GM19099 (cell line): Measurements from ENCODE around the gene P2RX4.

Experiments used
- POLR2A ChIP-seq: IDR thresholded peaks from 3 replicates; pipeline ENCODE4 v1.6.1; 2011; ENCODE audit warnings: low read depth; ENCODE audit not compliant: insufficient read length; ENCODE audit errors: extremely low read depth

Gene P2RX4

DNA sequence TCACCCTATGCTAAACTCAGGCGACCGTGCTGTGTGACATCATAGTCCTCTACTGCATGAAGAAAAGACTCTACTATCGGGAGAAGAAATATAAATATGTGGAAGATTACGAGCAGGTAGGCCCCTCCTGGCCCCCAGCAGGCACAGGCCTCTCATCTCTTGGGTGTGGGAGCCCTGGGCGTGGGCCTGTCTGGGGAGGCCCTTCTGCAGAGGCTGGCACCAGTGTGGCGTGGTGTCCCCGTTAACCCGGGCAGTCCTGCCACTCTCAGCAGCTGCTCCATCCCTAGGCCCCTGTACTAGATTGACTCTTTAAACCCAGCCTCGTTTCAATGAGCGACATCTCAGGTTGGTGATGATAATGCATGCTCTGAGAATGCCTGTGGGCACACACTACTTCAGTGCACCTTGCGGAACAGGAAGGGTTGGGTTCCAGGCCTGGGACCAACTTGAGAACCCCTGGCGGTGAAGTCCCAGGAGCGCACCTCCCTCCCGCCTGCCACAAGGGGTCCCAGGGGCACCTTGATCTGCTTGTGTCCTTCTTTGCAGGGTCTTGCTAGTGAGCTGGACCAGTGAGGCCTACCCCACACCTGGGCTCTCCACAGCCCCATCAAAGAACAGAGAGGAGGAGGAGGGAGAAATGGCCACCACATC lies 23.2 kb downstream of the P2RX4 start:
- TF ChIP-seq POLR2A = no peak

DNA sequence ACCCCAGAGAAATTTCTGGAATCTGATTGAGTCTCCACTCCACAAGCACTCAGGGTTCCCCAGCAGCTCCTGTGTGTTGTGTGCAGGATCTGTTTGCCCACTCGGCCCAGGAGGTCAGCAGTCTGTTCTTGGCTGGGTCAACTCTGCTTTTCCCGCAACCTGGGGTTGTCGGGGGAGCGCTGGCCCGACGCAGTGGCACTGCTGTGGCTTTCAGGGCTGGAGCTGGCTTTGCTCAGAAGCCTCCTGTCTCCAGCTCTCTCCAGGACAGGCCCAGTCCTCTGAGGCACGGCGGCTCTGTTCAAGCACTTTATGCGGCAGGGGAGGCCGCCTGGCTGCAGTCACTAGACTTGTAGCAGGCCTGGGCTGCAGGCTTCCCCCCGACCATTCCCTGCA lies 23.7 kb downstream of the P2RX4 start:
- no peak for TF ChIP-seq POLR2A

DNA sequence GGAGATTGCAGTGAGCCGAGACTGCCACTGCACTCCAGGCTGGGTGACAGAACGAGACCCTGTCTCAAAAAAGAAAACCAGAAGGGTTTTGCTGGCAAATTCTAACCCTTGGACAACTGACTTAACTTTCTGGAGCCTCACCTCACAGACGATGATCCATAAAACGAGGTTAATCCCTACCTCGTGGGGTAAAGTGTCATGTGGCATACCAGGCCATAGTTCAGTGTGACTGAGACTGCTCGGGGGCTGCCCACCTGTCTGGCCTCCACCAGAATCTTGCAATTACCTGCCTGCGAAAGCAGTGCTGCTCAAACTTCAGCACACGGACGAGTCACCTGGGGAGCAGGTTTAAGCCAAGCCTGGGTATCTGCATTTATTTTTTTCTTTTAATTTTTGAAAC lies 26.8 kb downstream of the P2RX4 start:
- TF ChIP-seq POLR2A = no peak

DNA sequence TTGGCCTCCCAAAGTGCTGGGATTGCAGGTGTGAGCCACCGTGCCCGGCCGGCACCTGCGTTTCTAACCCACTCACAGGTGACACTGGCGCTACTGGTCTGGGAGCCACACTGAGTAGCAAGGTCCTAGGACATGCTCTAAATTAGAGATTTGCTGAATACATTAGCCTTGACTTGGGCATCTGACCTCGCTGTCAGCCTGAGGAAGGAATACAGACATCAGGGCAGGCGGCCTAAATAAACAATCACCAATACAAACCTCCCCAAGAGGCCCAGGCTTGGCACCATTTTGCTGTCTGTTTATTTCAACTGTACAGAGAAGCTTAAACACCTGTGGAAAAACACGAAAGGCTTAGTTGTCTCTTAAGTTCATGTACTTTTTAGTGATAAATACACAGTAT lies 27.5 kb downstream of the P2RX4 start:
- TF ChIP-seq POLR2A = no peak

DNA sequence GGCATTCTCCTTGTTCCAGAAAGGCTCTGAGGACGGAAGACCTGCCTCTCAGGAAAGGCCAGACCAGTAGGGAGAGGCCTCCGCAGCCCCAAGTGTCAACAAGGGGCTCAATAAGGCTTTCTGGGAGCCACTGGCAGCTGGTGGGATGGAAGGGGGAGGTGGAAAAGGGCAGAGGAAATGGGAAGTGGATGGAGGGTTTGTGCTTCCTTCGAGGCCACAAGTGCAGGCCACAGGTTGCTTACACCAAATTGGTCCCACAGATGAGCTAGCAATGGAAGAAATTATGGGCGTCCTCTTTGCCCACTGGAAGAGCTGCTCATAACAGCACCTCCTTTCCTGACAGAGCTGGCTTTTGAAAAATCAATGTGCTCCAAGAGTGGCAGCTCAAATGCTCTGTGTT lies 28.2 kb downstream of the P2RX4 start:
- no peak for TF ChIP-seq POLR2A

DNA sequence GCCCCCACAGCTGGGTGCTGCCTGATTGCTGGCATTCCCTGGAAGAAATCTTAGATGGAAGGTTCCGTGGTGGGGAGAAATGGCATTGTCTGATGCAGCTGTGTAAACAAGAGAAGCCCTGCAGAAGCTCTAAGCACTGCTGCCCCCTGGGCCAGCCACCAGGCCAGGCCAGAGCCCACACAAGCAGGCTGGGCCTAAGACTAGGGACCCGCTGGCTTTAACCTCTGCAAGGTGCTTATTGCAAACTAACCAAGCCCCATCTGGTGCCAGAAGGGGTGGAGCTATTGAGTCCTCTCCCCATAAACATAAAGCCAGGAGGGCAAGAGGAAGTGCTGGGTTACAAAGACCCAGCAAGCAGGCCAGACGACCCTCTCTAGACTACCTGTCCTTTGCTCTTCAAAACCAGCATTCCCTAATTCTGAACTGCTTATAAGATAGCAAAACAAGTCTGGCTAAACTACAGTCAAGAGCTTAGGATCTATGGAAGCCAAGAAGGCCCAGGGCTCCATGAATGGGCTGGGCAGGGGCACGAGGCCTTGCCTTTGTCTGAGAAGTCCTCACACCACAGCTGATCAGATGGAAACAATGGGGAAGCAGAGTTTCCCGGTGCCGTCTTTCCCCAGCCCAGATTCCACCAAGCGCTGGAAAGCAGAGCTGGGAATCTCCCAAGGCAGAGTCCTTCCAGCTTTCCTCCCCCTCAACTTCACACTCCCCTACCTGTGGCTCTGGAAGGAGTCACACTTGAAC lies 28.8 kb downstream of the P2RX4 start:
- no peak for TF ChIP-seq POLR2A

DNA sequence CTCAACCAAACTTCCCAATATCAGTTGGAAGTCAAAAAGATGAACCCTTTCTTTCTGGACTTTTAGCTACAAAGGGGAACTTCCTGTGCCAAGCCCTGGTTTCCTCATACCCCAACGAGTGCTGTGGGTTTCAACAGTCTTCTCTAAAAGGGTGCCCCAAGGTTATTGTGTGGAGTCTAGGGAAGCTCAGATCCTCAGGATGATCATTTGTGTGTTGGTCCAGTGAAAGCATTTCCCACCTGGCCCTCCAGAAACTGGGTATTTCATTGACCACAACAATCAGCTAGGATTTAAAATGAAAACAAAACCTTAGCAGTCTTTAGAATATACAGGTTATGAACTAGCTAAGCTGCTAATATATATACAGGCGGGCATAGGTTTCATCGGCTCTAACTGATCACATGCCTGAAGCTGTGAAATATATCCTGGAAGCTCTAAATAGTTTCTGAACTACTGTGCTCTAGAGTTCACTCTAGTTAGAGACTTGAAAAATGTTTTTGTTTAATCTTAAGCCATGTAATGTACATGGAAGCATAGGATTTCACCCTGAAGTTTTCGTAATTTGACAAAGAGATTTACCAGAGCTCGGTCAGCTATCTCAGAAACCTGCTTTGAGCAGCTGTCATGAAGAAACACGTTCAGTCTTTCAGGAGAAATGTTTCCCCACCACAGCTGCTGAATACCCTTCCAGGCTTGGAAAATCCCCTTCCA lies 29.6 kb downstream of the P2RX4 start:
- no peak for TF ChIP-seq POLR2A

DNA sequence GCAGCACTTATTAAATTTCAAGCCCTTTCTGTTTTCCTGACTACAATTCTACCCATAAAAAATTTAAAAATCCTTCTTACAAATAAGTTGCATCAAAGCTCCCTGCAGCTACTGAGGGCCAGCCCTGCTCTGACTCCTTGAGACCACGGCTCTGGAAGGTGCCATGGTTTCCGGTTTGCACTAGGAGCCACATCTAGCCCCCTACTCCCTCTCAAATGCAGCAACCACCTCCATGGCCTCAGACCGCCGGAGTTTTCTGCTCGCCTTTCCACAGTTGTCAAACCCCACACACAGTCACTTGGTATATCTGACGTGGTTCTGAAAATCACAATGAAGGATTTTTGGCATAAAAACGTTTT lies 30.1 kb downstream of the P2RX4 start:
- TF ChIP-seq POLR2A = no peak

DNA sequence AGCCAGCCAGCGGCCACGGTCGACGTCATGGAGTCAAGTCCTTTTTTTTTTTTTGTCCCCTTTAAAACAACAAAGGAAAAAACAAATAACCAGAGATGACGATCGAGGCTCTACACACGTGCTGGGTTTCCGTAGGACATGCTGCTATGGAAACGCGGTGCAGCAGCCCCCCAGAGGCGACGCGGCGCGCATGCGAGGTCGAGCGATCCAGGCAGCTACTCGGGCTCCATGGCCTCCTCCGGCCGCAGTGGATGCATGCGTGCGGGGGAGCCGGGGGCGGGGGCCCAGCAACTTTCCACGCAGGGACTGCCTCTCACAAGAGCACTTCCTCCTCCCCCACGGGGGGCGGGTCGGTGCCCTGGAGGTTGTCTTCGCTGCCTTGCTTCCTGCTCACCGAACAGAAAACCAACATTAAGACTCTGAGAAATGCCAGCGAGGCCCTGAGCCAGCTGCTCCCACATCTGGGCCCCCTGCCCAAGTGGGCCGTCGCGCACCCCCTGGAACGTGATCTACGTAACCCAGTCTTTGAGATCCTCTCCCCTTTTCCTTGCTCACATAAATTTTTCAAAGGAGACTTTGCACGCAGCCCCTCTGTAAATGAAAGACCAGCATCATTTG lies 30.7 kb downstream of the P2RX4 start:
- no peak for TF ChIP-seq POLR2A

DNA sequence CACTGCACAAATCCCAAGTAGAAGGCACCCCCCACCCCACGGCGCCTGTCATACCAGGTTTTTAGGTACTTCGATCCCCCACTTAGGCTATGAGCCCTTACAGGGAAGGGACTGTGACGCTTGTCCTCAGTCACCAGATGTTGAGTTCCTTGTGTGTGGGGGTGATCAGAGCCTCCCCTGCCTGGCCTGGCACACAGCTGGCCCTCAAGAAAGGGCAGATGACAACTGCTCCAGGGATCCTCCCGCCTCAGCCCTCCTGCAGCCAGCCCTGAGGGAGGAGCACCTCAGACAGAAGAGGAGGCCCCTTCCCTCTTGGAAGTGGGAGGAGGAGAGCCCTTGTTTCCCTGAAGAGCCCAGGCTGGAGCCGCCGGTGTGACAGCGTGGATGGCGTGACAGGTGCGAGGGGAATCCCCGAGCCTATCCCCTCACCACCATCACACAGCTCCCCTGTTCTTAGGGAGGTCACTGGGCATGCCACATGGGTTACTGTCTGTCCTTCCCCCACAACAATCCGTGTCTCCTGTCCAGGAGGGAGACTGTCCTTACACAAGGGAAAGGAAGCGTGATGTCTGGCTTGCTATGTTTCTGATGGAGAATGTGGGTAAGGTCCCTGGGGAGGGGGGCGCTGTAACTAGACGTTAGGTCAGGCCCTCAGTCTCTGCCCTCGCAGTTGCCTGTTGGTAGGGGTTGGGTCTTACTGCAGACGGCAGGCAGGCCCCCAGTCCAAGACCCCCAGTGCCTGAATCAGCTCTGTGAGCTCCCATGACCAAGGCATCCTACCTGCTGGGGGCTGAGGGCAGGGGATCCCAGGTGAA lies 31.4 kb downstream of the P2RX4 start:
- TF ChIP-seq POLR2A = no peak

DNA sequence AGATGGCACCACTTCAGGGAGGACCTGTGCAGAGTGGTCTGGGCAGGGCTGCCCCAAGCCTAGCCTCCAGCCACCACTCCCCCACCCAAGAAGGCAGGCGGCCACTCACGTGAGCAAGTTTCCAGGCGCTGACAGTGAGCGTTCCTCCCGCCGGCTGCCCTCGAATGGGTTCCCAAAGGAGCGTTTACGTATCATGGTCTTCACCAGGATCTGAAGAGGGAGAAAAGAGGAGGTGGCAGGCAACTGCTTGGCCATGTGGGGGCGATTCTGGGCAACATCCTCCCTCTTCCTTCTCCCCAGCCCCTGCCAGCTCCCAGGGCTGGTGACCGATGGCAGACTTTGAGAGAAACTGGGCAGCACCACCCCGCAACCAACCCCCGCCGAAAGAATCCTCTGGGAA lies 35.1 kb downstream of the P2RX4 start:
- no peak for TF ChIP-seq POLR2A

DNA sequence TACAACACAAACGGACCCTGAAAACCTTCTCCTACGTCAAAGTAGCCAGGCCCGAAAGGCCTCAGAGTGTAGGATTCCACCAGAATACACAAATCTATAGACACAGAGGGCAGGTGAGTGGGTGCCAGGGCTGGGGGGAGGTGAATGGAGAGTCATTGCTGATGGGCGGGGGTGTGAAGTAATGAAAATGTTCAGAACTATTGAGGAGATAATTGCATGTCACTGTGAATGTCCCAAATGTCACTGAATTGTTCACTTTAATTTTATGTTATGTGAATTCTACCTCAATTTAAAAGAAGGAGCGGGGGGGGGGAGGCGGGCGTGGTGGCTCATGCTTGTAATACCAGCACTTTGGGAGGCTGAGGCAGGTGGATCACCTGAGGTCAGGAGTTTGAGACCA lies 36.0 kb downstream of the P2RX4 start:
- no peak for TF ChIP-seq POLR2A

DNA sequence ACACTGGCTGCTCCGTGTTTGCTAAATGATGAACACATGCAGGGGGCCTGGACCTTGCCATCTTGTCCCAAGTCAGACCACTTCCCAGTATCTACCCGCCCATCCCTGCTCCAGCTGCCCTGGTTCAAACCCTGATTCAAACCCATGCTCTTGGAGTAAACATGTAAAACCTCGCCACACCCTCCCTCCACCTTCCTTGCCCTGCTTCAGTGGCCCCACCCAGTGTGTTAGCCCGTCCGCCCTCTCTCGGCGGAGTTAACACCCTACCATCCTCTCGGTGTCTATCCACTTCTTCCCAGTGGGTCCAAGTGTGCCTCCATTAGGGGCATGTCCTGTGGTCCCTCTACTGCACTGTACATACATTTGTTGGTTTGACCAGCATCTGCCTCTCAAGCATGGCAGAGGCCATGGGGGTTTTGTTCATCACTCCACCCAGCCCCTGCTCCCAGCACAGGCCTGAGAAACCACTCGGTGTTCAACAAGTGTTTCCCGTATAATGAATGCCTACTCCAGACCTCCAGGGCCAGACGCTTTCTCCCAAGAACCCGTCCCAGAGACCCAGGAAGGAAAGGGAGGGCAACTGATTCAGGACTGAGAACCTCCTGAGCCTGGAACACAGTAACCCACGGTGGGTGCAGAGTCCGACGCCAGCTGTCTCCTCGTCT lies 37.1 kb downstream of the P2RX4 start:
- TF ChIP-seq POLR2A = no peak

DNA sequence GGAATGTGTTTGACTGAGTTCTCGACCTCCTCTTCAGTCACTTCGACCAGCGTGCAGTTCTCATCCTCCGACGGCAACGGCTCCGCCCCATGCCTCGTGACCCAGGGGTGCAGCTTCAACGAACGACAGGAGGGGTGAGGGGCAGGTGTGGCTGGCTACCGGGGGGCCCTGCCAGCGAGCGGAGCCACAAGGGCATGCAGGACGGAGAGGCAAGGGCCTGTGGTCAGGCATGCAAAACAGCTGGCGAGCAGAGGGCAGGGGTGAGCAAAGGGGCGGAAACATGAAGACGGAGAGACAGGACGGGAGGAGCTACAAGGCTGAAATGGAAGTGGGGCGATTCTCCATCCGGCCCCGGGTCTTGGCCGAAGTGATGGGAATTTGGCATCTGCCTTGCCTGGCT lies 38.7 kb downstream of the P2RX4 start:
- TF ChIP-seq POLR2A = no peak

DNA sequence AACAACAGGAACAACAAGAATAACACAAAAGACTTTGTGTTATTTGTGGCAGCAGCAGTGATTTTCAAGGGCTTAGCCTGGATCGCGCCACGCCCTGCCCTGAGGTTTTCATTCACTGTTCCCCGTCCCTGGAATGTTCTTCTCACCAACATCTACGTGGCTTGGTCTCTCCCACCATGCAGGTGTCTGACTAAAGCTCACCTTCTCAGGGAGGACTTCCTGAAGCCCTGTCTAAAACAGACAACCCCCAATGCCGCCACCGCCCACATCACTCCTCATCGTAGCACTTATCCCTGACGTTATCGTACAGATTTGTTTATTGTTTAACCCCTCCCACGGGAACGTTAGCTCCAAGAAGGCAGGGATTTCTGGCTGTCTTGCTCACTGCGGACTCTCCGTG lies 40.4 kb downstream of the P2RX4 start:
- no peak for TF ChIP-seq POLR2A

DNA sequence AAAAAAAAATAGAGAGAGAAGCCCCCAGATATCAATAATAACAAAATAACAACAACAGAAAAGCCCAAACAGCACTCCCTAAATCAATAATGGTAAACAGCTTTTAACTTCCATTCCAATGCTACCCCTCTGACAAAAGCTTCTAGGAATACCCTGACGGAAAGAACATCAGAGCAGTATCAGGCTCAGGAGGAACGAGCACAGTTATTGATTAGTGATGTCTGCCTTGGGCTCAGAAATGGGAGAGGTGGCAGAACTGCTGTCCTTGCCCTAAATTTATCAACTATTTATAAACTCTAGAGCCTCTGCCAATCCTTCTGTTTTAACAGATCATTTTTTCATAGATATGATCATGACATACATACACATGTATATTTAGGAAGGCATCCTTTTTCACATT lies 41.9 kb downstream of the P2RX4 start:
- TF ChIP-seq POLR2A = no peak
